DOHH2 (cell line): ENCODE data around the gene PPP1R3F.
"Not testable (repeated sequence)": the region's sequence is repeated elsewhere in the genome, so short reads cannot be mapped to it uniquely, and the experiment has no call there.

ENCODE experiments used
- EZH2phosphoT487 ChIP-seq: fragments of 200-600 bp; sonication (generic); IDR thresholded peaks from 2 replicates; pipeline ENCODE4 v1.6.1; 2017; ENCODE audit warnings: borderline replicate concordance, mild to moderate bottlenecking, antibody characterized with exemption, low read length, moderate library complexity, mixed read lengths
- TF ChIP-seq, protein P1 (sequence below): fragments of 200-600 bp; sonication (generic); IDR thresholded peaks from one replicate; pipeline ENCODE4 v1.5.1; 2014; ENCODE audit warnings: antibody characterized with exemption, mild to moderate bottlenecking, low read depth, low read length; ENCODE audit not compliant: poor library complexity, severe bottlenecking

DNA sequence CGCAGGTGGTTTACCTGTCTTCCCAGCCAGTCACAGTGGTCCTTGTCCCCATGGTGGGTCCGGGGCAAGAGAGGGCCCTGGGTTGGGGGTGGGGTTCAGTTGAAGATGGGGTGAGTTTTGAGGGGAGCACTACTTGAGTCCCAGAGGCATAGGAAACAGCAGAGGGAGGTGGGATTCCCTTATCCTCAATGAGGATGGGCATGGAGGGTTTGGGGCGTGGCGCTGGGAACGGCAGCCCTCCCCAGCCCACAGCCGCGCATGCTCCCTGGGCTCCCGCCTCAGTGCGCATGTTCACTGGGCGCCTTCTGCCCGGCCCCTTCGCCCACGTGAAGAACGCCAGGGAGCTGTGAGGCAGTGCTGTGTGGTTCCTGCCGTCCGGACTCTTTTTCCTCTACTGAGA lies 61.7 kb downstream of the PPP1R3F start, which contains the start of gene GAGE13:
- TF ChIP-seq, protein P1, sequence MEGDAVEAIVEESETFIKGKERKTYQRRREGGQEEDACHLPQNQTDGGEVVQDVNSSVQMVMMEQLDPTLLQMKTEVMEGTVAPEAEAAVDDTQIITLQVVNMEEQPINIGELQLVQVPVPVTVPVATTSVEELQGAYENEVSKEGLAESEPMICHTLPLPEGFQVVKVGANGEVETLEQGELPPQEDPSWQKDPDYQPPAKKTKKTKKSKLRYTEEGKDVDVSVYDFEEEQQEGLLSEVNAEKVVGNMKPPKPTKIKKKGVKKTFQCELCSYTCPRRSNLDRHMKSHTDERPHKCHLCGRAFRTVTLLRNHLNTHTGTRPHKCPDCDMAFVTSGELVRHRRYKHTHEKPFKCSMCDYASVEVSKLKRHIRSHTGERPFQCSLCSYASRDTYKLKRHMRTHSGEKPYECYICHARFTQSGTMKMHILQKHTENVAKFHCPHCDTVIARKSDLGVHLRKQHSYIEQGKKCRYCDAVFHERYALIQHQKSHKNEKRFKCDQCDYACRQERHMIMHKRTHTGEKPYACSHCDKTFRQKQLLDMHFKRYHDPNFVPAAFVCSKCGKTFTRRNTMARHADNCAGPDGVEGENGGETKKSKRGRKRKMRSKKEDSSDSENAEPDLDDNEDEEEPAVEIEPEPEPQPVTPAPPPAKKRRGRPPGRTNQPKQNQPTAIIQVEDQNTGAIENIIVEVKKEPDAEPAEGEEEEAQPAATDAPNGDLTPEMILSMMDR = not testable (repeated sequence)
- TF ChIP-seq EZH2phosphoT487 = not testable (repeated sequence)
